ENCODE results near the gene ADAMTS8.

ADAMTS8 gene

GRCh38 chr11:130391711-130392110 is 36.7 kb downstream of the ADAMTS8 start:
- DNase-seq = no peak

- DNase-seq = no peak
Measured at GRCh38 chr11:130390071-130390758, 38.2 kb downstream of the ADAMTS8 start.

GRCh38 chr11:130389335-130389935 is 39.0 kb downstream of the ADAMTS8 start:
- DNase-seq = no peak

GRCh38 chr11:130388607-130389205 is 39.7 kb downstream of the ADAMTS8 start:
- no peak for DNase-seq

GRCh38 chr11:130386056-130386455 is 42.4 kb downstream of the ADAMTS8 start:
- DNase-seq = no peak

- DNase-seq = no peak
Measured at GRCh38 chr11:130383344-130384211, 44.8 kb downstream of the ADAMTS8 start.

- DNase-seq = no peak
Measured at GRCh38 chr11:130381317-130381716, 47.1 kb downstream of the ADAMTS8 start.

GRCh38 chr11:130380778-130381177 is 47.6 kb downstream of the ADAMTS8 start:
- DNase-seq = no peak

- no peak for DNase-seq
Measured at GRCh38 chr11:130379276-130379675, 49.1 kb downstream of the ADAMTS8 start.

- no peak for DNase-seq
Measured at GRCh38 chr11:130370845-130371590, 57.4 kb downstream of the ADAMTS8 start.

GRCh38 chr11:130369713-130370112 is 58.7 kb downstream of the ADAMTS8 start:
- no peak for DNase-seq

GRCh38 chr11:130369141-130369691 is 59.2 kb downstream of the ADAMTS8 start:
- no peak for DNase-seq

GRCh38 chr11:130359419-130359818 is 69.0 kb downstream of the ADAMTS8 start:
- no peak for DNase-seq

GRCh38 chr11:130358398-130358797 is 70.0 kb downstream of the ADAMTS8 start:
- DNase-seq = no peak
